Activated CD4-positive, CD25-positive, alpha-beta regulatory T cell treated with anti-CD3 and anti-CD28 coated beads, Interleukin-2, amount 50 U/mL, for 72 hours (primary cell): ENCODE measurements around the gene AKR1C3.

ENCODE experiments used
- DNase-seq: peaks from one replicate; pipeline ENCODE4 v3.0.0; 2021

AKR1C3 gene

DNA sequence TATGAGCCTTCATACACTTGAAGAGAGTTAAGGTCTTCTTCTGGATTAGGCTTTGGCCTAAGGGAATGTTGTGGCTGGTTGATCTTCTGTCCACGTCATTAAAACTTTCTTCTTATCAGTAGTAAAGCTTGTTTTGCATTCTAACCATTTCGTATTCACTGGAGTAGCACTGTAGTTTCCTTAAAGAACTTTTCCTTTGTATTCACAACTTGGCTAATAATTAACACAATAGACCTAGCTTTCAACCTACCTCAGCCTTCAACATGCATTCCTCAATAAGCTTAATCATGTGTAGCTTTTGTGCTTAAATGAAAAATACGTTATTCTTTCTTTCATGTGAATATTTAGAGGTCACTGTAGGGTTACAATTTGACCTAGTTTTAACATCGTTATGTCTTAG is 48.0 kb downstream of the AKR1C3 start:
- no peak for DNase-seq

DNA sequence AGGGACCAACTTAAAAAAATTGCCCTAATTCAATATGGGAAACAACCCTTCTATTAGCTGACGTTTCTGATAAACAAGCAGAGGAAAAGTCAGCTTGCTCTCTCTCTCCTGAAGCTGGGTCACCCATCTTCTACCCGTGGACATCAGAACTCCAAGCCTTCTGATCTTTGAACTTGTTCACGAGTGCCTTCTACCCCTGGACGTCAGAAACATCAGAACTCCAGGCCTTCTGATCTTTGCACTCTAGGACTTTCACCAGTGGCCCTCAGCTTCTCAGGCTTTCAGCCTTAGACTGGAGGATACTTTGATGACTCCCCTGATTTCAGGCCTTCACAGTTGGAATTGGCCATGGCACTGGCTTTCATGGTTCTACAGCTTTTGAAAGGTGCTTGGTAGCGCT is 48.9 kb downstream of the AKR1C3 start:
- no peak for DNase-seq

DNA sequence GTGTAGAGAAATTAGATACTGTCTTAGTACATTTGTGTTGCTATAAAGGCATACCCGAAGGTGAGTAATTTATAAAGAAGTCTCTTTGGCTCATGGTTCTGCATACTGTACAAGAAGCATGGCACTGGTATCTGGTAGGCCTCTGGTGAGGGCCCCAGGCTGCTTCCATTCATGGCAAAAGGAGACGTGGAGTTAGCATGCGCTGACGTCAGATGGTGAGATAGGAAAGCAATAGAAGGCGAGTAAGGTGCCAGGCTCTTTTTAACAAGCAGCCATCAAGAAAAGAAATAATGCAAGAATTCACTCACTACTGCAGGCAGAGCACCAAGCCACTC is 52.7 kb downstream of the AKR1C3 start:
- DNase-seq = no peak

DNA sequence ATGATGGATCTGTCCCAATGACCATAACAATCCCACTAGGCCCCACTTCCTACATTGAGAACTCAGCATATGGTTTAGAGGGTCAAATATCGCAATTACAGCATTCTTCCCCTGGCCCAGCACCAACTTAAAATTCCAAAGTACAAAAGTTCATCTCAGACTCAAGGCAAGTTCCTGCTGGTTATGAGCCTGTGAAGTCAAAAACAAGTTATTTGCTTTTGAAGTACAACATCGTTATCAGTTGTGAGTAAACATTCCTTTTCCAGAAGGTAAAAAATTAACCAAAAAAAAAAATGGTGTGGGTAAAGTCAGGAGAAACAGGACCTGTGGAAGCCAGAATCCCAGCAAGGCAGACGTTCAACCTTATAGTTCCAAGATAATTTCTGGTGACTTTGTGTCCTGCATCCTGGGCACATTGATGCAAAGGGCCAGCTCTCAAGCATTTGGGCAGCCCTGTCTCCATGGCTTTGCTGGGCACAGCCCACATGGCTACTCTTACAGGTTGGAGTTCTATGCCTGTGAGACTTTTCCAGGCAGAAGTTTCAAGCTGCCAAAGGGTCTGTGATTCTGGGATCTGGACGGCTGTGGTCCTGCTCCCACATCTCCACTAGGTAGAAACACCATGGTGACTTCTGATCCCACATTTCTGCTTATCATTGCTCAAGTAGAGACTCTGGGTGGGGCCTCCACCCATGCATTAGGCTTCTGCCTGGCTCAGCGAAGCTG is 53.2 kb downstream of the AKR1C3 start:
- DNase-seq = no peak

DNA sequence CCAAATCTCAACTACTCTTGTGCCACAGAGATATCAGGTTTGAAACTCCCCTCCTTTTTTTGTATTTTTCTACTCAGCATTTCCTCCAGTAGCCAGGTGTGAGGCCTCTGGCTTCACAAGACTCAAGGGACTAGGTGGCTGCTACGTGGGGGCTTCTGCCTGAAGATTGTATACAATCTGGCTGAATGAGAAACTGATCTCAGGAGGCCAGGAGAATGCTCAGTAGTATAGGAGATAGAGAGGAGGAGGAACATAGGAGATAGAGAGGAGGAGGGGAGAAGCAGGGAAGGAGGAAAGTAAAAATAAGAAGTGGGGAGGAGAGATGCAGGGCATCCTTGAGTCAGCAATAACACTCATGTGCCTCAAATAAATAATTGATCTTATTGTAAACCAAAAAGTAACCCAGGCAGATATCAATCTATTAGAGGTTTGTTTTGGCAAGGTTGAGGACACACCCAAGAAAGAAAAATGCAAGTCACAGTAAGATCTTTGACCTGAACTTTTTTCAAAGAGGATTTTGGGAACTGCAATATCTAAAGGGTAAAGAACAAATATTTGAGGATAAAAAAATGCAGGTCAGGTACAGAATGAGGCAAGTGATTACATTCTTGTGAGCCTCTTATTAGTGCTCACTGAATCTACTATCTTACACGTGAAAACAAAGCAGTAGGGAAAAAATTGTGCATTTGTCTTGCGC is 53.9 kb downstream of the AKR1C3 start:
- DNase-seq = no peak

DNA sequence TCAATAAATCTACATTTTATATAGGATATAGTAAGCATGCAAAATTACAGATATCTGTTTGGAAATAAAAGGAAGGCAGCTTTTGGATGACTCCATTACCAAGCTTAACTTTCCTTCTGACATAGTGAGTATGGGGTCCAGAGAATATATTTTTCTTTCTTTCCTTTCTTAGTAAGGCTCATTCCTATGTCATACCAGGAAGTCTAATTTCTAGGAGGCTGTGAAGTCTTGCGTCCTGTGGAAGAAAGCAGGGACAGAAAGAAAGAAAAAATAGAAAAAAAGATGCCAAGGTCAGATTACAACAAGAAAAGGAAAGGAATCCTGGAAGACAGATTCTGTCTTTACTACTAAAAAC is 54.4 kb downstream of the AKR1C3 start:
- no peak for DNase-seq

DNA sequence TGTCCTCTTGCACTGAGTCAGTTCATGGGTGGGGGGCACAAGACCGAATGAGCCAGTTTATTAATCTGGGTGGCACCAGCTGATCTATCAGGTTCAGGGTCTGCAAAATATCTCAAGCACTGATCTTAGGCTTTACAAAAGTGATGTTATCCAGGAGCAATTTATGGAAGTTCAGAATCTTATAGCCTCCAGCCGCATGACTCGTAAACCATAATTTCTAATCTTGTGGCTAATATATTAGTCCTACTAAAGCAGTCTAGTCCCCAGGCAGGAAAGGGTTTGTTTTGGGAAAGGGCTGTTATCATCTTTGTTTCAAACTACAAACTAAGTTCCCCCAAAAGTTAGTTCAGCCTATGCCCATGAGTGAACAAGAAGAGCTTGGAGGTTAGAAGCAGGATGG is 56.9 kb downstream of the AKR1C3 start:
- DNase-seq = no peak

DNA sequence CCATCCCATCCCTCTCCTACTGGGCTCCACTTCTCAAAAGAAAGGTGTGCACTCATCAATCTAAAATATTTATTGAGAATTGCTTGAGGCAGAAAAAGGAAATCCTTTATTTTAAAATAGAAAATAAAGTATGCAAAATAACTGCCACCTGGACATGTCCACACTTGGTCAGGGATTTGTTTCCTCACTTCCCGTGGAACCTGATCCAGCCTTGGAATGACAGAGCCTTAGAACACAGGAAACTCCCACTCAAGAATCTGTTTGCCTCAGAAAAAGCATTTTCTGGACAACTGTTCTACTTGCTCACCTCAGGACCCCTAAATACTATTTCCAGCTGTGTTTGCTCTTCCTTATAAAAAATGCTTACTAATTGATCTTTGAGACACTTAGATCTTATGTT is 61.7 kb downstream of the AKR1C3 start:
- no peak for DNase-seq
